ENCODE data around the gene MYL9.
"Not testable (repeated sequence)": the region's sequence is repeated elsewhere in the genome, so short reads cannot be mapped to it uniquely, and the experiment has no call there.

The MYL9 gene

DNA sequence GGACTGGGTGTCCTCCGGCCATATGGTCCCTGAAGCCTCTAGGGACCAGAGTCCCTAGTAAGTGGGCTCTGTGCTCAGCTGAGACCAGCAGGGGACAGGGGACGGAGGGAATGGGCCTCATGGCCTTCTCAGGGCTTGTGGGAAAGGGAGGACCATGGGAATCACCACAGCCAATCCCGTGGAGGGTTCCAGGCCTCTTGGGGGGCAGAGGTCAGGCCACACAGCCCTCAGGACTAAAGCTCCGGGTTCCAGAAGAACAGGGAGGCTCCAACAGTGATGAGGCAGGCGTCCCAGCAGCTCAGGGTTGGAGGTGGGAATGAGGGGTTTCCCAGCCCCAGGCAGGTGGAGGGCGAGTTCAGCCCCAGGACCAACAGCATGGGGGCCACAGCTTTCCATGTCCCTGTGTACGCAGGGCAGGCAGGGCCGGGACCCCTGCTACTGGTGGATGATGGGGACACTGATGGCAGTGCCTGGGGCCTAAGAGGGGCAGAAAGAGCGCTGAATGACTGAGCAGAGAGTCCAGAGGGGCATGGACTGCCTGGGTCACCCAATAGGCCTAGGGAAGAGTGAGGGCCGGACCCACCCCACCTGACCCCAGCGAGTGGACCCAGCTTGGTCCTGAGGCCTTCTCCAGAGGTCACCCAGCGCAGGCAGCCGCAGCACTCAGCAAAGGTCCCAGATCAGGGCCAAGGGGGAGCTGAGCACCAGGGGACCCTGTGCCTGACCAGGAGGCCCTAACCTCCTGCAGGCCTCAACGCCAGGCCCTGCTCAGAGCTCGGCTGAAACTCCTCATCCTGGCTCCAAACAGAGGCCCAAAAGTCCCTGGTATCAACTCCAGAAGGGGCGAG, 8.8 kb downstream of the MYL9 start:
- no peak for DNase-seq

DNA sequence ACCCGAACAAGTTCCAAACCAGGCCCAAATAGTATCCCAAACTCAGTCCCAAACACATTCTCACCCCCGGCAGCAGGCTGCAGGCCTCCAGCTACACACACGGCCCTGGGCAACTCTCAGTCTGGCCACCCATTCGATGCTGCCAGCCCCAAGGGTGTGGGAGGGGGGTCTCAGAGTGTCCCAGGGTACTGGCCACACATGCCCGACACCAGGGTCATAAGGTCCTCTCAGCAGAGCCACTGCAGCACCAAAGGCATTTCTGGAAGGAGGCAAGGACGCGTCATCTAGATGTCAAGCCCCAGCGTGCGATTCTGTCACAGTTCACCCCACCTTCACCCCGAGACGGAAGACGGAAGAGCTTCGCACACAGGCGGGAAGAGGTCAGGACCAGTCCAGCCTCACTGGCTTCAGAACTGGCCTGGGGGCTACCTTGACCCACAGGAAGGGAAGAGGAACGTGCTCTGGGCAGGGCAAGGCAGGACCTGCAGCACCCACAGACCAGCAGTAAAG, 9.5 kb downstream of the MYL9 start:
- DNase-seq = no peak

DNA sequence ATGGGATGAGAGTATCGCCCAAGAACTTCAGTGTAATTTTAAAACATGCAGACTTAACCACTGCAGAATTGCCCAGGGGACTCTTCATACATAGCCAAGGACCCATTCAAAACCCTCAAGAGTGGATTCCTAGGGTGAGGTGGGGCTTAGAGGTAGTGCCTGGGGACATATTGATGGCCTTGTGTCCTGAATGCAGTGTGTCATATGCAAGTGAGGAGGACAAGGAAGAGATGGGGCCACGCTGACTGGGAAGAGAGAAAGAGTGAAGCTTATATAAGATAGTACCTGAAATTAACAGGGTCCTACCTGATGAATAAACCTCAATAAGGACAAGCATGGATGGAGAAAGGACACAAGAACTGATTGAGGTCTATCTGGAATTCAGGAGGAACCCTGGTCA, 13.9 kb downstream of the MYL9 start:
- DNase-seq = no peak

DNA sequence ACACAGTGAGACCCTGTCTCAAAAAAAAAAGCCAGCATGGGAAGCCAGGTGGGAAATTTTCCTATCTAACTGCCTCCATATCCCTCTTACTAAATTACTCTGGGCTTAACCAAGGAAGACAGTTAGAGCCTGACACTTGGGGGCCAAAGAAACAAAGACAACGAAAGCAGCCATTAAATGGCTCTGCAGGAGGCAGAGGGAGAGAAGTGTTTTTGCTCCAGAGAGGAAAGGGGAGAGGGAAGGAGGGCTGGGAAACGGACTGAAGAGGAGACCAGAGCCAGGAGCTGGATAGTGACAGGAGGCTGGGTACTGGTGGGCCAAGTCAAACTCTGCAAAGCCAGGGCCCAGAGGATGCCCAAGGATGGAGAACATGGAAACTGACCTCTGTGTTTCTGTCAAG, 21.4 kb downstream of the MYL9 start:
- DNase-seq = no peak

DNA sequence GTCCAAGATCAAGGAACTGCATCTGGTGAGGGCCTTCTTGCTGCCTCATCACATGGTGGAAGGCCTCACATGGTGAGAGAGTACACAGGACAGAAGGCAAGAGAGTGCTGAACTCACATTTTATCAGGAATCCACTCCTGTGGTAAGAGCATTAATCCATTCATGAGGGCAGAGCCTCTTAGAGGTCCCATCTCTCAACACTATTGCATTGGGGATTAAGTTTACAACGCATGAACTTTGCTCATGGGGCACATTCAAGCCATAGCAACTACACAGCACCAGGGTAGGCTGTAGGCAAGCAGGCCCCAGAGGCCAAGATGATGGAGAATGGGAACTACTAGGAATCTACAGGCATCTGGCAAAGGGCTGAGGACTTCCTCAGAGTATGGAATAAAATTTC, 22.1 kb downstream of the MYL9 start:
- DNase-seq = no peak

DNA sequence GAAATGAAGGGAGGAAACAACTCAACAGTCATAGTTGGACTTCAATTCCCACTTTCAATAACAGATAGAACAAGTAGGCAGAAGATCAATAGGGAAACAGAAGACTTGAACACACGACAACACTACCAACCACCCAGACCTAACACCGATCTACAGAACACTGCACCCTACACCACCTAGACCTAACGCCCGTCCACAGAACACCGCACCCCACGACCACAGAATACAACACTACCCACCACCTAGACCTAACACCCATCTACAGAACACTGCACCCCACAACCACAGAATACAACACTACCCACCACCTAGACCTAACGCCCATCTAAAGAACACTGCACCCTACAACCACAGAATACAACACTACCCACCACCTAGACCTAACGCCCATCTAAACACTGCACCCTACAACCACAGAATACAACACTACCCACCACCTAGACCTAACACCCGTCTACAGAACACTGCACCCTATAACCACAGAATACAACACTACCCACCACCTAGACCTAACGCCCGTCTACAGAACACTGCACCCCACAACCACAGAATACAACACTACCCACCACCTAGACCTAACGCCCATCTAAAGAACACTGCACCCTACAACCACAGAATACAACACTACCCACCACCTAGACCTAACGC, 22.9 kb downstream of the MYL9 start:
- DNase-seq = not testable (repeated sequence)

DNA sequence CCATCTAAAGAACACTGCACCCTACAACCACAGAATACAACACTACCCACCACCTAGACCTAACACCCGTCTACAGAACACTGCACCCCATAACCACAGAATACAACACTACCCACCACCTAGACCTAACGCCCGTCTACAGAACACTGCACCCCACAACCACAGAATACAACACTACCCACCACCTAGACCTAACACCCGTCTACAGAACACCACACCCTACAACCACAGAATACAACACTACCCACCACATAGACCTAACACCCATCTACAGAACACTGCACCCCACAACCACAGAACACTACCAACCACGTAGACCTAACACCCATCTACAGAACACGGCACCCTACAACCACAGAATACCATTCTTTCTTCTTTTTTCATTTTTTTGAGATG, 23.4 kb downstream of the MYL9 start:
- not testable (repeated sequence) for DNase-seq

DNA sequence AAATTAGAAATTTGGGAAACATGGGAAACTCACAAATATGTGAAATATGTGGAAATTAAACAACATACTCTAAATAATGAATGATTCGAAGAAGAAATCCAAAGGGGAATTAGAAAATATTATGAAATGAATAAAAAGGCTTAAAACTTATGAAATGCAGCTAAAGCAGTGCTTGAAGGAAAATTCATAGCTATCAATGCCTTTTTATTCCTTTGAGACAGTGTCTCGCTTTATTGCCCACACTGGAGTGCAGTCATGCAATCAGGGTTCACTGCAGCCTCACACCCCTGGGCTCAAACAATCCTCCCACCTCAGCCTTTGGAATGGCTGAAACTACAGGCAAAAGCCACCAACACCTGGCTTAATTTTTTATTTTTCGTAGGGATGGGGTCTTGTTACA, 24.2 kb downstream of the MYL9 start:
- no peak for DNase-seq

DNA sequence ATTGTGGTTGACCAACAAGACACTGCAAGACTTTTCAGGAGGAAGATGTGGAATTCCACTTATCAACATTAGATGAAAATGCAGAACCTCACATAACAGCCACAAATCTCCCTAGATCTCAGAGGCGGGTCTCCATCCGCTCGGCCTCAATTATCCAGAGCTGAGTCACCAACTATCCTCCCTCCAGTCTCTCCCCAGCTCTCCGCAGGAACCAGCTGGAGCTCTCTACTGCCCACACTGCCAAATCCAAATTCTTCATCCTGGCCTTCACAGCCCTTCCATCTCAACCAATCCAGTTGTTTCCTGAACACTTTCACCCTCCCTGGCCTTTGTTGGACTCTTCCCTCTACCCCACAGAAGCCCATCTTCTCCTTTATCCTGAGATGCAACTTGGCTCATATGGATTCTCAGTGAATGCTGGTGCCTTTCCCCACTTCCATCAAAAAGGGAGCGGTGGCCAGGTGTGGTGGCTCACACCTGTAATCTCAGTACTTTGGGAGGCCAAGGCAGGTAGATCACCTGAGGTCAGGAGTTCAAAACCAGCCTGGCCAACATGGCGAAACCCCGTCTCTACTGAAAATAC, 28.6 kb downstream of the MYL9 start:
- no peak for DNase-seq

DNA sequence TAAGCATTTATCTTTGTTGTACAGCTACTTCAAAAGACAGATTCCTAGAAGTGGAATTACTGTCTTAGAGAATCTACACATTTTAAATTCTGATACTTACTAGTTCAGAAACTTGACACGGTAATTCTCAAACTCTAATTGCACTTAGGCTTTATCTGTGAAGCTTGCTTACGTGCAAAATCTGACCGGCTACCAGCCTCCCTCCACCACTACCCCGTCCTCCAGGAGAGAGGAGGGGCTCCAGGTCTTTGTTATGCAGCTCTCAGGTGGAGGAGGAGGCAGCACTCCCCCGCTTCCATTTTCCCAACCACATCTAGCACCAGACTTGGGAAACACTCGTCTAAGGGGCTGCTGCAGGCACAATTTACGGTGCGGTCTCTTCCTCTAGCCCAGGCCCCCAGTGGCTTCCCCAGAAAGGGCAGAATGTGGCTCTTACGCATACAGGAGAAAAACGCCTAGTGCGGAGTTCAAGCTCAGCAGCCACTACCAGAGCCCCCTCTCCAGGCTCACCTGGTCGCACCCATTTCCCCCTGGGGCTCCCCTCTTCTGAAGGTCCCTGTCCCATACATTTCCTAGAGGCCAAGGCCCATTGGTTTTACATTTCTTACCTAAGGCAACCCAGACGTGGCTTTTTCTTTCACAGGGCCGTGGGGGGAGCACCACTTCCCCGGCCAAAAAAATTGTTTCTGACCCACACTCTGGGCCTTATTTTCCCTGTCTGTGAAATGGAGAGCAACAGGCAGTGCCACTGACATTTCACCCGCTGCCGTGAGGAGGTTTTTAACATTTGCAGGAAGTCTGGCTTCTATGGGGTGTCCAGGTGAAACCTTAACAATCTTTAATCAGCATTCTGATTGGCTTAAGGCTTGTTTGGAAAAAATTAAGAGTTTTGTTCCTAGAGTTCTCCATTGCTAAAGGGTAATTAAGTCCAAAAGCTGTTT, 30.5 kb downstream of the MYL9 start:
- peak; percentile 38 for DNase-seq

DNA sequence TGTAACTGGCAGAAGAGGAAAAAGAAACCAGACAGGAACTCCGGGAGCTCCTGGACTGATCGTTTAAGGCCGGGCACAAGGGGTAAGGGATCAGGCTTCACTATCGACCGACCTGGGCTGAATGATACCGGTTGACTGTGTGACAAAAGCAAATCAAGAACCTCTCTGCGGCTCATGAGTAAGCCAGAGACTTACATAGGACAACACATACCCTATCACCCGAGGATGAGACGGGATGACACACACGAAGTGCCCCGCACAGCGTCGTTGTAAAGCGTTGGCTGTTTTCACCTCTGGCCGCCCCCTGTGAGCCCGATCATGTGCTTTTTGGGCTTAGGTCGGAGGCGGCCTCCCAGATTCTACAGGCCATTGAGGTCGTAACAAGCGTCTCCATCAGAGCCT, 31.4 kb downstream of the MYL9 start:
- DNase-seq = no peak

DNA sequence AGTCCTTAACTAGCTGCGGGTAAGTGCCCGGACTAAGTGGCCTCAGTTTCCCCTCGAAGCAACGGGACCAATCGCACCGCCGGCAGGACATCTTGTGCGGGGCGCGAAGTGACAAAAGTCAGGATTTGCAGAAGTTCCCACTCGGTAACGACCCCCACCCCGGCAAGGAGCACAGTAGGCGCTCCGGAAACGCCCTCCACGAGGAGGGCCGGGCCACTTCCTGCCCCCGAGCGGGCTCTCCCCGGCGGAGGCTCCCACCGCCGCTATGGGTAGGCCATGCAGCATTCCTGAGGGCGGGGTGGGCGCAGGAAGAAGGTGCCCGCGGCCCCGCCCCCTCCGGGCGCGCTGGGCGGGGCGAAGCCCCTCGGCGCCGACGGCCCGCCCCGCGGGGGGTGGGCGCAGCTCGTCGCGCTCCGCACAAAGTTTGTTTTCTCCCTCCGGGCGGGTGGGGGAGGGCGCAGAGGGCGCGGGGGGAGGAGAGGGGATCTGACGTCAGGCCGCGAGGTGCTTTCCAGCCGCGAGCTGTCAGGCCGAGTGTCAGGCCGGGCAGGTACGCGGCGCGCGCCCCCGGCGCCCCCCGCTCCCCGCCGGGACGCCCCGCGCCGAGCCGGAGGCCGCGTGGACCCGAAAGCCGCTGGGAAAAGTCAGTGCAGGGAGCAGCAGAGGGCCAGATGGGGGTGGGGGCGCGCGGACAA, 31.9 kb downstream of the MYL9 start, which contains the start of gene TGIF2:
Gene TGIF2, plus strand, starts transcription at position 495 of the 695 bp plus-strand sequence. CDS start 5,178 bp downstream, outside the sequence.
- DNase-seq = peak; percentile 24

DNA sequence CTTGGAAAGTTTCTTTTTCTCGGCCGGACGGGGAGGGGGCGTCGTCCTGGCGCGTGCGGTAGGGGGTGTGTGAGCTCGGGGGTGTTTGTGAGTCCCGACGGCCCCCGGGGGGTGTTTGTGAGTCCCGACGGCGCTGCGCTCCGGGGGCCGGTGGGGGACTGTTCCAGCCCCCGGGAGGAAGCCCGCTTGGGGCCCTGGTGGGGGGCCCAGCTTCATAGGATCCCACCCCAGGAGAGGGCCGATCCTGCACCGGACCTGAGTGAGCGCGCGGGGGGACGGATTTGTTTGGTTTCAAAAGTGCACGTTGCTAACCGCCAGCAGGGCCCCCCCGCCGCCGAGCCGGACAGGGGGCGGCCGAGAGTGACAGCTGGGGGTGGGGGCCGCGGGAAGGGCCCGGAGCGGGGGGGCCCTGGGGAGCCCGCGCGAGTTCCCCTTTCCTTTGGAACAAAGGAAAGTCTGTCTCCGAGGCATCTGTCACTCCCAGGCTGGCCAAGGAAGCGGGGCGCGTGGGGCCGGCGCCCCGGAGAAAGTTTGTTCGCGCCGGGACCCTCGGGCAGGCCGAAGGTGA, 32.6 kb downstream of the MYL9 start:
- no peak for DNase-seq

DNA sequence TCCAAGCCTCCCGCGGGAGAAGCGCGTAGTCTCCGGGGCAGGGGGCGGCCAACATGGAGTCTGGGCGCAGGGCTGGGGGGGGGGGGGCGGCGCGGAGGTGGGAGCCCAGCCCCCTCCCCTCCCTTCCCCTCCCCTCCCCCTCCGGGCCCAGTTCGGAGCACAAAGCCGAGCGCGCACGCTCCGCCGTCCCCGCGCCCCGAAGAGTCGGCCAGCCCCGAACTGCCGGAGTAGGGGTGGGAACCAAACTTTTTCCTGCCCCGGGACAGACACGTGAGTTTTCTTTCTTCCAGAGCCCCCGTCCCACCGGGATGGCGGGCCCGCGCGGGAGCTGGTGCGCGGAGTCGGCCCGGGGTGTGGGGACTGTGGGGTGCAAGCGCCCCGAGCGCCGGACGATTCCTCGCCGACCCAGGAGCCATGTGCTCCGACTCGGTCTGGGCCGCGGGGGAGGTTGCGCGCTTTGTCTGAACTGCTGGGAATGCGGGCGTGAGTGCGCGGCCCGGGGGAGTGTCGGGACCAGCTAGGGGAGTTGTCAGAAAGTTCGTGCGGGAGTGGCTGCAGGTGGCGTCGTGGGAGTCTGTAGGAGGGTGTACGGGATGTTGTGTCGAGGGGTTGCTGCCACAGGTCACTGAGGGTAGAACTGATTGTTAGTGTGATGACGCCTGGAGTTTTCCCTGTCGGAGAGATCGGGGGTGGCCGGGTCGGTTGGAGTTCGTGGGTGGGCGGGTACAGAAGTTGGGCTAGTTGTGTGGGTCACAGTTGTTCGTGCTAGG, 33.2 kb downstream of the MYL9 start:
- no peak for DNase-seq

DNA sequence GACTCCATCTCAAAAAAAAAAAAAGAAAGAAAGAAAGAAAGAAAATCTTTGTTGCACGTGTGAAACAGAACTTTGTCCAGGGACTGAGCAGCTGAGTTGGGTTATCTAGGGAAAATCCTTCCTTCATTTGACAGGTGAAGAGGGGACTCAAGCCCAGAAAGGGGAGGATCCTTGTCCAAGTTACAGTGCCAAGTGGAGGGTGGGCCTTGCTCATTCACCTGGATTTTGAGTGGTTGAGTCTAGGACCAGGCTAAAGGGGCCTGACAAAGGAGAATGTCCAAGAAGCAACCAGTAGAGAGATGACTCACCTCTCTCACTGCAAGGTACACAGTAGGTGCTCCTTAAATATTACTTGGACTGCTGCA, 34.7 kb downstream of the MYL9 start:
- no peak for DNase-seq

DNA sequence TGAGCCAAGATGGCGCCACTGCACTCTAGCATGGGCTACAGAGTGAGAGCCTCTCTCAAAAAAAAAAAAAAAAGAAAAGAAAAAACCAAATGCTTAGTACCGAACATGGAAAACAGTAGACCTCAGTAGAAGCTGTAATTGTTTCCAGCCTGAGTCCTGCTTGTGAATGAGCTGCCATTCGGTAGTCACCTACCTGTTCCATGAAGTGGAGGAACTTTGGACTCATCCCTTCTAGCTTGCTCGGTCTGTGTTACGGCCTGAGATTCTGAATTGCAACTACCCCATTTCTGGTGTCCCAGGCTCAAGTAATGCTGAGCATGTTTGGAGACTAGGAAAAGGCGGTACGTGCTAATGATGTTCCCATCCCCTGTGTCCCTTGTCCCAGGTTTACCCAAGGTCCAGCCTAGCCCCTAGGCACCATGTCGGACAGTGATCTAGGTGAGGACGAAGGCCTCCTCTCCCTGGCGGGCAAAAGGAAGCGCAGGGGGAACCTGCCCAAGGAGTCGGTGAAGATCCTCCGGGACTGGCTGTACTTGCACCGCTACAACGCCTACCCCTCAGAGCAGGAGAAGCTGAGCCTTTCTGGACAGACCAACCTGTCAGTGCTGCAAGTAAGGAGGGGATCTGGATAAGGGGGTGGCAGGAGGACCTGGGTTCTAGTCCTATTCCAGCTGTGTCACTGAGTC, 37.2 kb downstream of the MYL9 start:
- DNase-seq = no peak

DNA sequence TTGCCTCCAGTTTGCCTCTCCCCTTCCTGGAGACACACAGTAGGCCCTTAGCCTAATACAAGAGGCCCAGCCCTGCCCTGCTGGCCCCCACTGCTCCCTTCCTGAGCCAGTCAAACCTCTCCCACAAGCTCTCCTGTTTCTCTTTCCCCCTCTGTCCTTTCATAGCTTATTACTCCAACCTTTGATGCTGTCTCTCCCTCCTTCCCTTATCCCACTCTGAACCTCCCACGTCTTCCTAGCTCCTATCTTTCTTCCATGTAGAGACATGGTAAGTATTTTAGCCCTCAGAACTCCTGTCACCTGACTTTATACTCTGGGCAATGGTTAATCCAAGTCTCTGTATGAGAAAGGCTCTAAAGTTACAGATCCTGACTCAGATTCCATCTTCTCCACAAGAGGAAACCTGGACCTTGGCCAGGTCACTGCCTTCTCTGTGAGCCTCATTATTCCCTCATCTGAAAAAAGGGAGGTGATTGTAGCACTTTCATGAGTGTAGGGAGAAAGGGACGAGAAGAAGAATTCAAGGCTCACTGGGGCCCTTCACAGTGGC, 38.8 kb downstream of the MYL9 start:
- no peak for DNase-seq

DNA sequence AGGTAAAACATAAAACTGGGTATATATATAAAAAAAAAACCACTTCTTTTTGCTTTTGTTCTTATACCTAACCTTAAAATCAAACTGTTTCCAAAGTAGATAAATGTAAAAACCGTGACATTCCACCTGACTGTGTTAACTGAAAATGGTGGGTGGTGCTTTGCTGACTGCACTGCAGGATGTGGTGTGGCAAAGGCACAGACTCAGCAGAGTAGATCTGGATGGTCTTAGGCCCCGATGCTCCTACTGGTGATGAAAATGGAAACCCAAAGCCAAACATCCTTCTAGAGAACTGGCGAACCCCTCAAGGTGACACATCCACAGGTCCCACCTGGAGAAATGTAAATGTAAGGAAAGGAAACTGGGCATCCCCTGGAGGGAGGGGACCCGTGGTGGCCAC, 41.0 kb downstream of the MYL9 start:
- DNase-seq = no peak

DNA sequence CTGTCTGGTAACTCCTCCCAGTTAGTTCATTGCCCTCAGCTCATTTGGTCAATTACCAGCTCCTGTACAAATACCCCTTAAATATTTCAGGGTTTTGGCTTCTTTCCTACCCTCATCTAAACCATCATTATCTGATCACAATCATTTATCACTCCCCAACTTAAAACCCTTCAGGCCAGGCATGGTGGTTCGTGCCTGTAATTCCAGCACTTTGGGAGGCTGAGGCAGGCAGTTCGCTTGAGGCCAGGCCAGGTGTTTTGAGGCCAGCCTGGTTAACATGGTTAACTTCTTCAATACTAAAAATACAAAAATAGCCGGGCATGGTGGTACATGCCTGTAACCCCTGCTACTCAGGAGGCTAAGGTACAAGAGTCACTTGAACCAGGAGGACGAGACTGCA, 41.5 kb downstream of the MYL9 start:
- no peak for DNase-seq

DNA sequence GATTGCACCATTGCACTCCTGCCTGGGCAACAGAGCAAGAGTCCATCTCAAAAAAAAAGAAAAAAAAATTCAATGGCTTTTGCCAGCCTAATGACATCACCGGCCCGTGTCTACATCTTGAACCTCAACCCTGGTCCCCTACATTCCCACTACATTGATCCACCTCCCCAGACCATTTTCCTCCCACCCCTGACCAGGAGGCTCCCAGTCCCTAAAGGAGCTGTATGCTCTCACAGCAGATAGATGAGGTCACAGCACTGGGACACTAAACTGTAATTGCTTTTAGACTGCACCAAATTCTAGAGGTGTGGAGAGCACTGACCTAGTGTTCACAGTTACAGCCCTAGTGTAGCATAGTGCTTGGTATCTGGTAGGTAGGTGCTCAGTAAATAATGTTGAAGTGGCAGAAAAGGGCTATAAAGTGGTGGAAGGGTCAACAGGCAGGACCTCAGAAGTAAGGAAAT, 42.7 kb downstream of the MYL9 start:
- DNase-seq = no peak

All from NCI-H2227 treated with DMSO at 0.1 percent for 48 hours (cell line).